Endothelial cell of umbilical vein (primary cell): Measurements from ENCODE around the gene SLC46A1. TPM values are rescaled to one million over a fixed set of nuclear protein-coding genes. Genes with fewer than 3 reads are reported as not detected.

Experiments
- BruUV-seq: library from RNA; stranded (reverse); fragments of 400-500 nt; replicated peaks from 2 replicates; lab custom pipeline; 2021; lab: Mats Ljungman, UMichigan
- CTCF ChIA-PET: fragments of 300-600, 350-600 bp; sonication (Branson Sonifier 250); formaldehyde crosslinking; loops from one replicate; lab custom pipeline; 2021; ENCODE audit warnings: antibody characterized with exemption, inconsistent platforms; lab: Charles Lee
- POLR2A ChIA-PET: fragments of 300-600, 350-600 bp; sonication (Branson Sonifier 250); formaldehyde crosslinking; loops from one replicate; lab custom pipeline; 2021; ENCODE audit warnings: antibody characterized with exemption, inconsistent platforms; lab: Charles Lee
- DNase-seq: peaks from one replicate; pipeline ENCODE4 v3.0.0-alpha.2; 2011; ENCODE audit warnings: low read depth, low spot score
- FAIRE-seq: peaks from 2 replicates; lab custom pipeline; 2011; peaks lifted over from hg19 to GRCh38; lab: Jason Lieb, UNC
- H2AFZ ChIP-seq: 2 replicates; pipeline ENCODE4 v1.6.0; 2012; ENCODE audit warnings: low read depth, low read length, control low read depth, inconsistent platforms
- H3K27ac ChIP-seq: 2 replicates; pipeline ENCODE4 v1.5.1; 2011; ENCODE audit warnings: low read depth, mild to moderate bottlenecking, control low read depth, low read length, moderate library complexity; ENCODE audit not compliant: insufficient read depth
- H3K27me3 ChIP-seq, 2 experiments: 2 replicates each; pipeline versions ENCODE4 v1.6.0 to v1.6.1; 2011; ENCODE audit warnings: low read length in 2 of 2, mixed read lengths in 1 of 2; ENCODE audit not compliant: control insufficient read depth in 2 of 2, insufficient read depth in 2 of 2
- H3K36me3 ChIP-seq, 2 experiments: 2 replicates in 1 of 2; 3 replicates in 1 of 2; pipeline ENCODE4 v1.5.1; 2011; ENCODE audit warnings: low read length in 2 of 2, mild to moderate bottlenecking in 1 of 2, moderate library complexity in 1 of 2; ENCODE audit not compliant: control insufficient read depth in 2 of 2, insufficient read depth in 2 of 2; ENCODE audit errors: extremely low read depth in 1 of 2
- H3K4me1 ChIP-seq: 3 replicates; pipeline ENCODE4 v1.5.1; 2011; ENCODE audit warnings: mild to moderate bottlenecking, low read length; ENCODE audit not compliant: control insufficient read depth, insufficient read depth; ENCODE audit errors: extremely low read depth
- H3K4me2 ChIP-seq: 2 replicates; pipeline ENCODE4 v1.6.1; 2011; ENCODE audit warnings: low read length, control low read depth, mixed read lengths; ENCODE audit not compliant: insufficient read depth
- H3K4me3 ChIP-seq, 3 experiments: fragments of 200-600 bp in 1 of 3; sonication (generic), shearing (Covaris generic) in 1 of 3; replicated peaks in 1 of 3; 2 replicates each; pipeline ENCODE4 v1.5.1; 2011 to 2016; ENCODE audit warnings: control low read depth in 3 of 3, low read length in 3 of 3, mild to moderate bottlenecking in 2 of 3, inconsistent platforms in 1 of 3, low read depth in 1 of 3, moderate library complexity in 1 of 3; ENCODE audit not compliant: insufficient read depth in 1 of 3
- H3K79me2 ChIP-seq: 2 replicates; pipeline ENCODE4 v1.6.0; 2012; ENCODE audit warnings: low read length, inconsistent platforms; ENCODE audit not compliant: control insufficient read depth, insufficient read depth
- H3K9ac ChIP-seq: replicated peaks from 2 replicates; pipeline ENCODE3; 2011; ENCODE audit warnings: low read length, control low read depth; ENCODE audit not compliant: insufficient read depth; ENCODE audit errors: extremely low read depth
- H3K9me1 ChIP-seq: replicated peaks from 3 replicates; pipeline ENCODE4 v1.6.0; 2011; ENCODE audit warnings: mild to moderate bottlenecking, low read length; ENCODE audit not compliant: control insufficient read depth, insufficient read depth; ENCODE audit errors: extremely low read depth
- H3K9me3 ChIP-seq: replicated peaks from 2 replicates; pipeline ENCODE4 v1.5.1; 2012; ENCODE audit warnings: low read length, inconsistent platforms; ENCODE audit not compliant: control insufficient read depth, insufficient read depth
- H4K20me1 ChIP-seq: replicated peaks from 2 replicates; pipeline ENCODE3; 2011; ENCODE audit warnings: mild to moderate bottlenecking, low read length; ENCODE audit not compliant: control insufficient read depth, insufficient read depth; ENCODE audit errors: extremely low read depth
- CTCF ChIP-seq, 2 donors: IDR thresholded peaks; 1 replicate in 1 of 2; 2 replicates in 1 of 2; pipeline ENCODE4 v1.5.1; 2011; ENCODE audit warnings: low read length in 2 of 2, mild to moderate bottlenecking in 2 of 2, moderate library complexity in 2 of 2, control low read depth in 1 of 2, inconsistent platforms in 1 of 2, low read depth in 1 of 2; ENCODE audit not compliant: insufficient read depth in 1 of 2; ENCODE audit errors: extremely low read depth in 1 of 2
- EZH2 ChIP-seq: IDR thresholded peaks from 2 replicates; pipeline ENCODE4 v1.6.1; 2012; ENCODE audit warnings: borderline replicate concordance, low read depth, mild to moderate bottlenecking, moderate library complexity, low read length, inconsistent platforms; ENCODE audit not compliant: severe bottlenecking
- FOS ChIP-seq: IDR thresholded peaks from 2 replicates; pipeline ENCODE4 v1.6.1; 2011; ENCODE audit warnings: mild to moderate bottlenecking, low read length, moderate library complexity, borderline replicate concordance; ENCODE audit not compliant: insufficient read depth
- GATA2 ChIP-seq: IDR thresholded peaks from 2 replicates; pipeline ENCODE4 v1.7.0; 2011; ENCODE audit warnings: low read depth, mild to moderate bottlenecking, moderate library complexity, mixed read lengths, low read length; ENCODE audit not compliant: insufficient read length, insufficient read depth
- JUN ChIP-seq: IDR thresholded peaks from 2 replicates; pipeline ENCODE4 v1.6.1; 2011; ENCODE audit warnings: borderline replicate concordance, low read depth; ENCODE audit not compliant: insufficient read length, insufficient read depth
- MYC ChIP-seq: IDR thresholded peaks from one replicate; pipeline ENCODE4 v1.6.1; 2011; ENCODE audit warnings: mild to moderate bottlenecking, low read depth, low read length
- POLR2A ChIP-seq: IDR thresholded peaks from 2 replicates; pipeline ENCODE4 v1.6.1; 2012; ENCODE audit warnings: low read depth, mild to moderate bottlenecking, control low read depth, low read length
- POLR2AphosphoS5 ChIP-seq: IDR thresholded peaks from 2 replicates; pipeline ENCODE4 v1.6.1; 2012; ENCODE audit warnings: low read depth, mild to moderate bottlenecking, control low read depth, low read length, moderate library complexity; ENCODE audit not compliant: insufficient read depth
- dilution Hi-C: fragments of 300-500 bp; cut with MboI; formaldehyde crosslinking; loops from one replicate; pipeline ENCODE4 v1.15.0; 2019; ENCODE audit warnings: low sequenced_read_pairs; ENCODE audit not compliant: extremely low pct_ligation_motif_present
- intact Hi-C: fragments of 100-400 bp; cut with micrococcal nuclease; formaldehyde crosslinking; loops from one replicate; pipeline ENCODE4 v1.10.0; 2022
- polyA plus RNA-seq, 4 experiments: library from polyadenylated mRNA; depleted of rRNA in 3 of 4; stranded (reverse) in 3 of 4; unstranded in 1 of 4; fragments of >200 nt; gene quantifications; 2 replicates each; pipeline versions ENCODE4 v1.2.1 to v1.2.3, GENCODE V29; 2011 to 2012; ENCODE audit warnings: missing spikeins in 1 of 4
- total RNA-seq: library from RNA; stranded (reverse); gene quantifications from 2 replicates; pipeline ENCODE4 v1.2.3, GENCODE V29; 2021
- TF ChIP-seq, protein P1 (sequence below): IDR thresholded peaks from 2 replicates; pipeline ENCODE4 v1.6.1; 2011; ENCODE audit not compliant: insufficient read depth, insufficient read length

SLC46A1 gene
- total and polyA plus RNA-seq, 2 donors (not counting 3 experiments of a cell fraction or from before 2014, with no cell fraction given), result 2.6 to 4.1 TPM

DNA sequence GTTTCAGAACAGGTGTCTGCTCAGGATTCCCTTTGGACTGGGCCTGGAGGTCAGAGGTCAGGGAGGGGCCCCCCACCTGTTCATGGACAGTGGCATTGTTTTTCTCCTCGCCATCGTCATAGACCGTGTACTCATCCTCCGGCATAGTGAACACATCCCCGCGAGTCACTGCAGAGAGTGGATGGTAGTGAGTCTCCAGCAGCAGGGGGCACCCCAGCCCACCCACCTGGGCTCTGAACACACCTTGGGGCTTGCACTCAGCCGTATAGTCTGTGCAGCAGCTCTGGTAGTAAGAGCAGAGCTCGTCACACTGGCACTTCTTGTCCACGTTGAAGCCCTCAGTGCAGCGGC, 36.4 kb downstream of the SLC46A1 start:
- CTCF ChIA-PET, result interaction anchor here (1.0 to 6.7 kb wide), 2 partner anchors 23 to 47 kb away, joined by 4 to 36 read pairs; no protein-coding TSS in a partner anchor
- Histone ChIP-seq H3K4me1 (peaks cover 13% of the 10 kb centered on the region), H4K20me1 (no peaks in the 10 kb centered on the region), H3K9me3 (no peaks in the 10 kb centered on the region), H2AFZ (no peak overlapping the region), H3K4me3 (no peak overlapping the region), H3K9ac (no peak overlapping the region), H3K4me2 (no peak overlapping the region), H3K27me3 (no peaks in the 10 kb centered on the region), H3K79me2 (no peaks in the 10 kb centered on the region), H3K36me3 (peaks cover 0 to 2% of the 10 kb centered on the region in 2 experiments), H3K27ac (no peak overlapping the region), H3K9me1 (no peaks in the 10 kb centered on the region)
- TF ChIP-seq CTCF (IDR thresholded peaks at IDR 0.05; ENCODE audit: extremely low read depth in 1 of 2, insufficient read depth in 1 of 2, low read depth in 1 of 2, low read length in 2 of 2), result no peak
- no peak for TF ChIP-seq EZH2
- TF ChIP-seq, protein P1, sequence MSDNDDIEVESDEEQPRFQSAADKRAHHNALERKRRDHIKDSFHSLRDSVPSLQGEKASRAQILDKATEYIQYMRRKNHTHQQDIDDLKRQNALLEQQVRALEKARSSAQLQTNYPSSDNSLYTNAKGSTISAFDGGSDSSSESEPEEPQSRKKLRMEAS, result no peak
- TF ChIP-seq GATA2, result no peak
- TF ChIP-seq JUN, result no peak
- TF ChIP-seq MYC, result no peak
- no peak for TF ChIP-seq FOS
- TF ChIP-seq POLR2A, result no peak
- TF ChIP-seq POLR2AphosphoS5, result no peak
- POLR2A ChIA-PET, result no interaction called here
- BruUV-seq, result no TSS peak
- DNase-seq, result no peak
- dilution Hi-C loops, result no loop called here
- no peak for FAIRE-seq
- intact Hi-C loops, result loop anchor here (1.0 kb wide), 1 partner anchor 12 kb away; the partner anchor contains the start of gene POLDIP2
